Measurements from ENCODE around the gene ZNF343.

GRCh38 chr20:2485080-2485479 is 23.6 kb downstream of the ZNF343 start:
- TF ChIP-seq CTCF (IDR thresholded peaks at IDR 0.05; ENCODE audit: low read depth, low read length, poor library complexity, severe bottlenecking) = no peak
- no peak for TF ChIP-seq EZH2phosphoT487 (IDR thresholded peaks at IDR 0.05; ENCODE audit: borderline replicate concordance, low read length)

Data from DOHH2 (cell line).